Measurements from ENCODE around the gene KIAA1958. TPM values are rescaled to one million over a fixed set of nuclear protein-coding genes. Genes with fewer than 3 reads are reported as not detected.
A peak's percentile ranks its signal among the peaks of the same experiment; 100 is the strongest.

Gene KIAA1958
- polyA plus RNA-seq, 2 of the 4 experiments (the other 2 are of a cell fraction) = 2.2 to 3.7 TPM

- 94% methylated on average over 12 of the region's 12 CpGs for WGBS (ENCODE audit: missing lambda C conversion rate)
Observed at GRCh38 chr9:112659906-112660305, 173.3 kb downstream of the KIAA1958 start.

GRCh38 chr9:112663681-112664080, 177.1 kb downstream of the KIAA1958 start:
- CTCF ChIA-PET = interaction anchor here (1.3 to 1.5 kb wide), 2 partner anchors 17 to 221 kb away, joined by 3 read pairs; no protein-coding TSS in a partner anchor
- DNase-seq (ENCODE audit: low read depth in 1 of 2, low spot score in 1 of 2) (no peak), ATAC-seq (no peak), FAIRE-seq (no peak)
- POLR2A ChIA-PET = no interaction called here
- Histone ChIP-seq H3K4me3 (no peak overlapping the region), H3K27ac (no peak overlapping the region), H3K4me2 (no peak overlapping the region), H3K4me1 (no peaks in the 10 kb centered on the region), H3K9me3 (no peaks in the 10 kb centered on the region)
- TF ChIP-seq ZSCAN20 (CRISPR knock-in tag; IDR thresholded peaks at IDR 0.05) (no peak), HOXA7 (CRISPR knock-in tag; IDR thresholded peaks at IDR 0.05) (no peak), SREBF2 (IDR thresholded peaks at IDR 0.05) (no peak), MAFK (IDR thresholded peaks at IDR 0.05; ENCODE audit: partially characterized antibody) (peak; percentile 84), CTCF (IDR thresholded peaks at IDR 0.05) (no peak), FOXS1 (CRISPR knock-in tag; IDR thresholded peaks at IDR 0.05) (no peak), JUN (IDR thresholded peaks at IDR 0.05) (no peak)
- TF ChIP-seq, protein P1, sequence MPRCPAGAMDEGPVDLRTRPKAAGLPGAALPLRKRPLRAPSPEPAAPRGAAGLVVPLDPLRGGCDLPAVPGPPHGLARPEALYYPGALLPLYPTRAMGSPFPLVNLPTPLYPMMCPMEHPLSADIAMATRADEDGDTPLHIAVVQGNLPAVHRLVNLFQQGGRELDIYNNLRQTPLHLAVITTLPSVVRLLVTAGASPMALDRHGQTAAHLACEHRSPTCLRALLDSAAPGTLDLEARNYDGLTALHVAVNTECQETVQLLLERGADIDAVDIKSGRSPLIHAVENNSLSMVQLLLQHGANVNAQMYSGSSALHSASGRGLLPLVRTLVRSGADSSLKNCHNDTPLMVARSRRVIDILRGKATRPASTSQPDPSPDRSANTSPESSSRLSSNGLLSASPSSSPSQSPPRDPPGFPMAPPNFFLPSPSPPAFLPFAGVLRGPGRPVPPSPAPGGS (IDR thresholded peaks at IDR 0.05) = no peak
- WGBS (ENCODE audit: missing lambda C conversion rate) = 96% methylated on average over 5 of the region's 5 CpGs

More at GRCh38 chr9:112659906-112660305, 173.3 kb downstream of the KIAA1958 start:
- TF ChIP-seq SREBF2 (IDR thresholded peaks at IDR 0.05) (no peak), HOXA7 (CRISPR knock-in tag; IDR thresholded peaks at IDR 0.05) (no peak), HOXB5 (CRISPR knock-in tag; IDR thresholded peaks at IDR 0.05) (no peak), EHMT2 (IDR thresholded peaks at IDR 0.05; ENCODE audit: low read depth) (no peak), REST (IDR thresholded peaks at IDR 0.05) (no peak), NFE2L2 (conservative IDR thresholded peaks at IDR 0.05; ENCODE audit: low read length) (no peak), CHD4 (IDR thresholded peaks at IDR 0.05; ENCODE audit: borderline replicate concordance) (no peak)
- Histone ChIP-seq H3K4me3 (no peak overlapping the region), H3K4me1 (no peaks in the 10 kb centered on the region), H3K27ac (no peak overlapping the region), H3K9me3 (no peaks in the 10 kb centered on the region), H3K4me2 (no peak overlapping the region)
- no peak for FAIRE-seq
- no peak for ATAC-seq
- ChIA-PET POLR2A (no interaction called here), CTCF (interaction anchor here (0.7 to 1.2 kb wide), 3 partner anchors 10 to 159 kb away, joined by 3 read pairs; no protein-coding TSS in a partner anchor)
- DNase-seq (ENCODE audit: low read depth in 1 of 2, low spot score in 1 of 2) = no peak

DNA sequence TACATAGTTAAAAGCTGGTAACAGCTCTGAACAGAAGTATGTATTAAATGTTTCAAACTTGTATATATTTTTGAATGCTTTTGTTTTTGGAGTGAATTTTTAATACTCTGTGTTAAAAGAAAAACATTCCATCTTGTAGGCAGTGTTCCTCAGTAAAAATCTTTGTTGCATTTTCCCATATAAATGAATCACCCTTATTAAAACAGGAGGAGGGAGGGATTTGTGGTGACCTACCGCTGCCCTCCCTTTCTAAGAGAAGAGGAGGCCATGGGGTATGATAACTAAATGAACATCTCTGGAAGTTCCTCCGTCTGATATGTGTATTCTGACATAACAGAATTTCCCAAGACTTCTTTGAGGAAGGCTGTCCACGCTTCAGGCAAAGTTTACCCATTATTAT, 177.9 kb downstream of the KIAA1958 start:
- CTCF ChIA-PET = interaction anchor here (1.5 to 1.8 kb wide), 2 partner anchors 18 to 222 kb away, joined by 3 to 5 read pairs; no protein-coding TSS in a partner anchor
- POLR2A ChIA-PET = no interaction called here
- no peak for FAIRE-seq
- TF ChIP-seq TP53 (CRISPR knock-in tag; IDR thresholded peaks at IDR 0.05) (no peak), GATA3 (IDR thresholded peaks at IDR 0.05; ENCODE audit: borderline replicate concordance) (no peak), SMC3 (IDR thresholded peaks at IDR 0.05) (no peak), ATOH8 (CRISPR knock-in tag; IDR thresholded peaks at IDR 0.05; ENCODE audit: low read depth) (no peak), HDAC2 (IDR thresholded peaks at IDR 0.05) (no peak), CHD4 (IDR thresholded peaks at IDR 0.05; ENCODE audit: borderline replicate concordance) (no peak), EP300 (IDR thresholded peaks at IDR 0.05) (no peak), NR3C1 (IDR thresholded peaks at IDR 0.05) (no peak), NFE2L2 (conservative IDR thresholded peaks at IDR 0.05; ENCODE audit: low read length) (no peak), RAD21 (conservative IDR thresholded peaks at IDR 0.05 in 1 of 2, IDR thresholded peaks at IDR 0.05 in 1 of 2) (no peak), FOXS1 (CRISPR knock-in tag; IDR thresholded peaks at IDR 0.05) (no peak), MAFK (IDR thresholded peaks at IDR 0.05; ENCODE audit: partially characterized antibody) (no peak), MYC (IDR thresholded peaks at IDR 0.05; ENCODE audit: borderline replicate concordance, low read length) (no peak)
- TF ChIP-seq, protein P2, sequence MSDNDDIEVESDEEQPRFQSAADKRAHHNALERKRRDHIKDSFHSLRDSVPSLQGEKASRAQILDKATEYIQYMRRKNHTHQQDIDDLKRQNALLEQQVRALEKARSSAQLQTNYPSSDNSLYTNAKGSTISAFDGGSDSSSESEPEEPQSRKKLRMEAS (IDR thresholded peaks at IDR 0.05) = no peak
- ATAC-seq = no peak
- Histone ChIP-seq H3K9me3 (no peaks in the 10 kb centered on the region), H3K4me1 (no peaks in the 10 kb centered on the region), H3K27ac (no peak overlapping the region), H3K4me2 (no peak overlapping the region), H3K4me3 (no peak overlapping the region)
- no peak for DNase-seq (ENCODE audit: low read depth in 1 of 2, low spot score in 1 of 2)
- 77% methylated on average over 3 of the region's 3 CpGs for WGBS (ENCODE audit: missing lambda C conversion rate)
